Panc1 (cell line): Measurements from ENCODE around the gene ALDH4A1. TPM values are rescaled to one million over a fixed set of nuclear protein-coding genes. Genes with fewer than 3 reads are reported as not detected.

ENCODE experiments used
- ATAC-seq: fragments of 200-7000 bp; cut with Tn5 transposase; 2 replicates; pipeline ENCODE4 v1.9.1; 2020; ENCODE audit warnings: mild to moderate bottlenecking, moderate library complexity
- BruUV-seq: library from RNA; stranded (reverse); fragments of 400-500 nt; replicated peaks from 2 replicates; lab custom pipeline; 2021; lab: Mats Ljungman, UMichigan
- CTCF ChIA-PET: fragments of 300-600 bp; sonication (Branson Sonifier 250); formaldehyde crosslinking; loops from one replicate; lab custom pipeline; 2022; ENCODE audit warnings: antibody characterized with exemption; lab: Charles Lee
- POLR2A ChIA-PET: fragments of 300-600 bp; sonication (Branson Sonifier 250); formaldehyde crosslinking; loops from one replicate; lab custom pipeline; 2022; ENCODE audit warnings: antibody characterized with exemption; lab: Charles Lee
- DNase-seq: peaks from one replicate; pipeline ENCODE4 v3.0.0-alpha.2; 2010; ENCODE audit warnings: low read depth, low spot score
- H3K27ac ChIP-seq: 2 replicates; pipeline ENCODE4 v1.5.1; 2011; ENCODE audit warnings: mild to moderate bottlenecking, low read length, inconsistent platforms
- H3K27me3 ChIP-seq: fragments of 200-500 bp; sonication (Bioruptor generic); 2 replicates; pipeline ENCODE4 v1.6.0; 2014; ENCODE audit warnings: low read length, inconsistent platforms; ENCODE audit not compliant: control insufficient read depth, insufficient read depth
- H3K36me3 ChIP-seq: fragments of 200-500 bp; sonication (Bioruptor generic); 2 replicates; pipeline ENCODE4 v1.5.1; 2014; ENCODE audit warnings: inconsistent platforms, mild to moderate bottlenecking, low read length, moderate library complexity; ENCODE audit not compliant: control insufficient read depth, insufficient read depth
- H3K4me1 ChIP-seq: 2 replicates; pipeline ENCODE4 v1.5.1; 2011; ENCODE audit warnings: inconsistent platforms, mild to moderate bottlenecking, low read length, moderate library complexity; ENCODE audit not compliant: control insufficient read depth, insufficient read depth
- H3K4me3 ChIP-seq, 2 experiments: 2 replicates each; pipeline ENCODE4 v1.5.1; 2011 to 2012; ENCODE audit warnings: low read depth in 2 of 2, low read length in 2 of 2, mild to moderate bottlenecking in 2 of 2, inconsistent platforms in 1 of 2, moderate library complexity in 1 of 2
- H3K9me3 ChIP-seq: fragments of 200-500 bp; sonication (Bioruptor generic); 2 replicates; pipeline ENCODE4 v1.5.1; 2014; ENCODE audit warnings: low read depth, mild to moderate bottlenecking, inconsistent platforms, low read length, moderate library complexity; ENCODE audit not compliant: control insufficient read depth, insufficient read depth
- CTCF ChIP-seq: fragments of 450-650 bp; IDR thresholded peaks from 2 replicates; pipeline ENCODE4 v1.5.1; 2017; ENCODE audit warnings: mild to moderate bottlenecking
- POLR2AphosphoS5 ChIP-seq: IDR thresholded peaks from 2 replicates; pipeline ENCODE4 v1.6.1; 2012; ENCODE audit warnings: mild to moderate bottlenecking, low read depth, low read length, moderate library complexity
- REST ChIP-seq, 2 experiments: IDR thresholded peaks; 2 replicates each; pipeline ENCODE4 v1.6.1; 2011 to 2012; ENCODE audit warnings: low read depth in 2 of 2, control low read depth in 1 of 2, low read length in 1 of 2, mild to moderate bottlenecking in 1 of 2, moderate library complexity in 1 of 2; ENCODE audit not compliant: insufficient read depth in 1 of 2
- SIN3A ChIP-seq: IDR thresholded peaks from 2 replicates; pipeline ENCODE4 v1.6.1; 2012; ENCODE audit warnings: low read depth, mild to moderate bottlenecking, low read length, moderate library complexity, borderline replicate concordance; ENCODE audit not compliant: insufficient read depth
- TCF7L2 ChIP-seq: IDR thresholded peaks from 2 replicates; pipeline ENCODE4 v1.6.1; 2011; ENCODE audit warnings: mild to moderate bottlenecking, low read depth, low read length, inconsistent platforms
- in situ Hi-C: cut with HindIII; loops from 2 replicates; pipeline ENCODE4 v1.10.0; 2016; ENCODE audit warnings: low sequenced_read_pairs, low pct_unique_long_range_greater_than_20kb
- intact Hi-C: fragments of 100-400 bp; cut with micrococcal nuclease; formaldehyde crosslinking; loops from one replicate; pipeline ENCODE4 v1.10.0; 2022; ENCODE audit not compliant: unreplicated experiment
- total RNA-seq: library from RNA; stranded (reverse); gene quantifications from one replicate; pipeline ENCODE4 v1.2.1, GENCODE V29; 2021; ENCODE audit not compliant: unreplicated experiment

Gene ALDH4A1
- total RNA-seq, 1 experiment from 2014 or later: 21.7 TPM

DNA sequence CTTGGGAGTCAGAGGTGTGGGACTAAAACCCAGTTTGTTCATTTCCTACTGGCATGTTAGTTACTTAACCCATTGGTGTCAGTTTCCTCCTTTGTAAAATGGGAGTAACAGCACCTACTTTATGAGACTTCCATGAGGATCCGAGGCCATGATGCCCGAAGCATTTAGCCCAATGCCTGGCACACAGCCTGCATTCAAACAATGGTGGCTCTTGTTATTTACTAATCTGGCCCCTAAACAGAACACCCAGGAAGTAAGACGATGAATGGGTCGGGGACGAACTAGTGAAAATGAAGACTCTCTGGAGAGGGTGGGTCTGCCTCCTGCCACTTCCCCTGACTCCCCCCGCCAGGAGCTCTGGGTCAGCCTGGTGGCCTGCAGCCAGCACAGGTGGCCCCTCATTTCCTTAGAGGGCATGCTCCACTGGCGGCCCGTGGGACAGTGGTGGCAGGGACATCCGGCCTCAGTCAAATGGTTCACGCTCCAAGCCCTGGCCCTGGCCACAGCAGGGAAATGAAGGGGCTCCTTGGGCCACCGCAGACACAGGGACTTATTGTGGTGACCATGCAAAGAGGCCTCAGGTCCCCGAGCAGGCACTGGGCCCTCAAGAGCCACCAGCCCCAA, 33.4 kb downstream of the ALDH4A1 start:
- intact Hi-C loops (no loop called here), in situ Hi-C loops (no loop called here)
- Histone ChIP-seq H3K9me3 (no peaks in the 10 kb centered on the region), H3K4me3 (no peak overlapping the region), H3K27me3 (no peaks in the 10 kb centered on the region), H3K36me3 (no peaks in the 10 kb centered on the region), H3K27ac (no peak overlapping the region), H3K4me1 (no peaks in the 10 kb centered on the region)
- CTCF ChIA-PET: interaction anchor here (0.6 kb wide), 1 partner anchor 31 kb away, joined by 7 read pairs; no protein-coding TSS in a partner anchor
- TF ChIP-seq CTCF: no peak
- TF ChIP-seq REST (IDR thresholded peaks at IDR 0.05; ENCODE audit: insufficient read depth in 1 of 2, low read depth in 2 of 2, low read length in 1 of 2): no peak
- TF ChIP-seq POLR2AphosphoS5: no peak
- no peak for TF ChIP-seq SIN3A
- TF ChIP-seq TCF7L2: no peak
- DNase-seq: no peak
- ATAC-seq: no peak
- POLR2A ChIA-PET: no interaction called here
- BruUV-seq: no TSS peak

GRCh38 chr1:18868354-18868753, 34.0 kb downstream of the ALDH4A1 start:
- in situ Hi-C loops (no loop called here), intact Hi-C loops (no loop called here)
- DNase-seq (no peak), ATAC-seq (no peak)
- no peaks in the 10 kb centered on the region for H3K36me3 ChIP-seq
- H3K4me3 ChIP-seq: no peak overlapping the region
- TF ChIP-seq TCF7L2: no peak
- TF ChIP-seq SIN3A: no peak
- TF ChIP-seq CTCF: no peak
- TF ChIP-seq REST (IDR thresholded peaks at IDR 0.05; ENCODE audit: insufficient read depth in 1 of 2, low read depth in 2 of 2, low read length in 1 of 2): no peak
- TF ChIP-seq POLR2AphosphoS5: no peak
- H3K27ac ChIP-seq: no peak overlapping the region
- ChIA-PET CTCF (no interaction called here), POLR2A (no interaction called here)
- BruUV-seq: no TSS peak
- H3K9me3 ChIP-seq: no peaks in the 10 kb centered on the region
- no peaks in the 10 kb centered on the region for H3K27me3 ChIP-seq
- H3K4me1 ChIP-seq: no peaks in the 10 kb centered on the region
